Activated T-cell treated with anti-CD3 and anti-CD28 coated beads, Interleukin-2, amount 50 U/mL, for 72 hours (primary cell): Measurements from ENCODE around the gene CHPT1. TPM values are rescaled to one million over a fixed set of nuclear protein-coding genes. Genes with fewer than 3 reads are reported as not detected.

Source experiments
- ATAC-seq, 2 donors: fragments of 150-1000 bp; cut with Tn5 transposase; replicated peaks in 1 of 2; 2 replicates each; pipeline ENCODE4 v1.10.0; 2021; ENCODE audit warnings: moderate library complexity in 2 of 2, mild to moderate bottlenecking in 1 of 2
- DNase-seq, 2 donors: peaks; one replicate each; pipeline ENCODE4 v3.0.0; 2021 to 2022; ENCODE audit warnings: mixed read lengths in 1 of 2
- H3K27ac Mint-ChIP-seq: one replicate; pipeline ENCODE4 v1.8.0; 2022; ENCODE audit warnings: mild to moderate bottlenecking, moderate library complexity, mixed read lengths
- H3K27me3 Mint-ChIP-seq: one replicate; pipeline ENCODE4 v1.8.0; 2022; ENCODE audit warnings: low read depth, mixed read lengths
- H3K36me3 Mint-ChIP-seq, 2 donors: one replicate each; pipeline ENCODE4 v1.8.0; 2022; ENCODE audit warnings: mixed read lengths in 2 of 2, mild to moderate bottlenecking in 1 of 2; ENCODE audit not compliant: insufficient read depth in 2 of 2
- H3K4me1 Mint-ChIP-seq: one replicate; pipeline ENCODE4 v1.8.0; 2022; ENCODE audit warnings: low read depth, mixed read lengths
- H3K4me3 Mint-ChIP-seq, 2 donors: one replicate each; pipeline ENCODE4 v1.8.0; 2022; ENCODE audit warnings: mild to moderate bottlenecking in 2 of 2, mixed read lengths in 2 of 2, moderate library complexity in 2 of 2
- H3K9me3 Mint-ChIP-seq, 2 donors: one replicate each; pipeline ENCODE4 v1.8.0; 2022; ENCODE audit warnings: mixed read lengths in 2 of 2
- total RNA-seq, 2 donors: library from RNA; stranded (reverse); gene quantifications; one replicate each; pipeline ENCODE4 v1.2.3, GENCODE V29; 2022

CHPT1 gene
- total RNA-seq, 2 donors from 2014 or later: 20.2 to 24.6 TPM

DNA sequence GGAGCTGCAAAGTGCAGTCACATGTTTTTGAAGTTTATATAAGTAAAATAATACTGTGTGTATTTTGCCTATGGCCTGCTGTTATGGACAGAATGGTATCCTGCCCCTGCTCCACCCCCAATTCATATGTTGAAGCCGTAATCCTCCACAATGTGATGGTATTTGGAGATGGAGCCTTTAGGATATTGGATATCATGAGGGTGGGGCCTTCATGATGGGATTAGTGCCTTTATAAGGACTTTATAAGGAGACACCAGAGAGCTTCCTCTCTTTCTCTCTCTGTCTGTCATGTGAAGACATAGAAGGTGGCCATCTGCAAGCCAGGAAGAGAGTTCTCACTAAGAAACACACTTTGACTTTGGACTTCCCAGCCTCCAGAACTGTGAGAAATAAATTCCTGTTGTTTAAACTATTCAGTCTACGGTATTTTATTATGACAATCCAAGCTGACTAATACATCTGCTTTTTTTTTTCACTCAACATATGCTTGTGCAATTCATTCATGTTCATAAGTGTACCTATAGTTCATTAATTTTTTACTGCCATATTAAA lies 3.1 kb upstream of the CHPT1 start:
- no peaks in the 10 kb centered on the region for H3K9me3 Mint-ChIP-seq
- DNase-seq (no peak), ATAC-seq (no peak)
- H3K36me3 Mint-ChIP-seq: peaks cover 2 to 4% of the 10 kb centered on the region in 2 donors
- no peaks in the 10 kb centered on the region for H3K27me3 Mint-ChIP-seq
- H3K4me3 Mint-ChIP-seq: no peak overlapping the region
- H3K27ac Mint-ChIP-seq: no peak overlapping the region
- peaks cover 31% of the 10 kb centered on the region for H3K4me1 Mint-ChIP-seq

GRCh38 chr12:101694986-101695385 lies 2.5 kb upstream of the CHPT1 start:
- no peak overlapping the region for H3K4me3 Mint-ChIP-seq
- no peak for DNase-seq
- peaks cover 2 to 4% of the 10 kb centered on the region in 2 donors for H3K36me3 Mint-ChIP-seq
- peaks cover 37% of the 10 kb centered on the region for H3K4me1 Mint-ChIP-seq
- peak overlapping the region; percentile 36 for H3K27ac Mint-ChIP-seq
- no peaks in the 10 kb centered on the region for H3K9me3 Mint-ChIP-seq
- ATAC-seq: no peak
- no peaks in the 10 kb centered on the region for H3K27me3 Mint-ChIP-seq

GRCh38 chr12:101695706-101696105 lies 1.7 kb upstream of the CHPT1 start:
- Mint-ChIP-seq H3K36me3 (peaks cover 2 to 4% of the 10 kb centered on the region in 2 donors), H3K27me3 (no peaks in the 10 kb centered on the region), H3K4me1 (peaks cover 44% of the 10 kb centered on the region), H3K4me3 (peak overlapping the region in 1 of 2 donors; percentile 94), H3K27ac (no peak overlapping the region), H3K9me3 (no peaks in the 10 kb centered on the region)
- DNase-seq (no peak), ATAC-seq (peak in 1 of 2 donors; percentile 10)

DNA sequence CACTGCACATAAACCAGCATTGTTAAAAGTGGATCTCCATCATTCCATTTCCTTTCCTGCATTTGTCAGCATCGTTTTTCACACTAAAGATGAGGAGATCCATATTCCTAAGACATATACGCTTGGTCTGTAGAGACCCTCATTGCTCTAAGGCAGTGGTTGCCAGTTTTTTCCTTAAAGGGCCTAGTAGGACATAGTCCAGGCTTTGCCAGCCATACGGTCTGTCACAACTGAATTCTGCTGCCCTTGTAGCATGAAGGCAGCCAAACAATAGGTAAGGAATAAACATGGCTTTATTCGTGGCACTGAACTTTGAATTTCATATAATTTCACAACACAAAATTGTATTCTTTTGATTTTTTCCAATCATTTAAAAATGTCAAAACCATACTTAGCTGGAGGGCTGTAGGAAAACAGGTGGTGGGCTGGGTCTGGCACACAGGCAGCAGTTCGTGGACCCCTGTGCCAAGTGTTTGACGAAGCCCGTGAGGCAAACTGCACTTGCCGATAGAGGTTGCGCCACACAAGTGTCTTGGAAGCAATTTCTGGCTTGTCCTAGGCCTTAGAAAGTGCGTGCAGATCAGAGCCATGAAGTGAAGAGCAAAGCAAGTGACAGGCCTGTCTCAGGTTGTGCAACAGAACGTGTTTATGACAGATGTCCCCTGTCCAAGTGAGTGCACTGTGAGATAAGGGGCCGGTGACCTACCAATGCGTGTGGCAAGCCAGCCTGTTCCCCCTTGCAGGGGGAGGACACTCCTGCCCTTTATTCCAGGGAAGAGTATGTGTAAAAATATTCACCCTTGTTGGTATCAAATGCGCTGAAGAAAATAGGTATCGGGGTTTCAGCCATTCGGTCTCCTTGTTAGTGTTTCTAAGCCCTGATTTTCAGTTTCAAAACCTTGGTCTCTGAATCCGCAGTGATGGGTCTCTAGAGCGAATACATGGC lies 916 bp upstream of the CHPT1 start:
- peak overlapping the region; percentile 89 to 94 for H3K4me3 Mint-ChIP-seq
- H3K27ac Mint-ChIP-seq: peak overlapping the region; percentile 67
- ATAC-seq: no peak

DNA sequence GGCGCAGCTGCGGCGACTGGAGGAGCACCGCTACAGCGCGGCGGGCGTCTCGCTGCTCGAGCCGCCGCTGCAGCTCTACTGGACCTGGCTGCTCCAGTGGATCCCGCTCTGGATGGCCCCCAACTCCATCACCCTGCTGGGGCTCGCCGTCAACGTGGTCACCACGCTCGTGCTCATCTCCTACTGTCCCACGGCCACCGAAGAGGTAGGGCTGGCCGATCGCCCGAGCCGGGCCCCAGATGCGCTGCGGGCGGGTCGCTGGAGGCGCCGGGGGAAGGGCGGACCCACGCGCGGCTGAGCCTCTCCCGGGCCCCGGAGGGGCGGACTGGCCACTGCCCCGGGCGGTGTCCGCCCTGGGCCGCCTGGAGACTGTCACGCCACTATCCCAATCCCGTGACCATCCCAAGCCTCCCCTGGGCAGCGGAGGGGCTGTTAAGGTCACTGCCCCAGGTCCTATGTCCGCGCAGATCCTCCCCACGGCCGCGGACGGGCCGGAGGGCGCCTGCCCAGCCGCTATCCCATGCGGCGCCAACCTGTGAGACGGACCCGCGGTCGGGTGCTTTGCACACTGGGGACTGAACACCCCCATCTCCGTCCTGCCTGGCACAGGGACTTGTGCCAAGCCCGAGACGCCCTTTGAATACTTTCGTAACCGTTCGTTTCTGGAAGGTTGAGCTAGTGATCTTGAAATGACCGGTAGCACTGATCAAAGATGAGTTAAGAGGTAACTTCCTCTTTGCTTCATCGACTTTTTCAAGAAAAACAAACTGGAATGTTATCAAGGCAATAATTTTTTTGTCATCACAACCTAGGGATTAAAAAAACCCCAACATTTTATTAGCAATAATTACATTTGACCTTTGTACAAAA lies 725 bp downstream of the CHPT1 start:
- peak; percentile 25 to 46 for DNase-seq
- ATAC-seq: peak; percentile 31 to 56
- Mint-ChIP-seq H3K4me1 (peaks cover 60% of the 10 kb centered on the region), H3K36me3 (peaks cover 2 to 4% of the 10 kb centered on the region in 2 donors), H3K27ac (peak overlapping the region; percentile 84), H3K27me3 (no peaks in the 10 kb centered on the region), H3K9me3 (no peaks in the 10 kb centered on the region), H3K4me3 (peak overlapping the region; percentile 90 to 93)

More for the DNA sequence above, 916 bp upstream of the CHPT1 start:
- H3K27me3 Mint-ChIP-seq: no peaks in the 10 kb centered on the region
- H3K4me1 Mint-ChIP-seq: peaks cover 52% of the 10 kb centered on the region
- no peaks in the 10 kb centered on the region for H3K9me3 Mint-ChIP-seq
- peak in 1 of 2 donors; percentile 5 for DNase-seq
- peaks cover 2 to 4% of the 10 kb centered on the region in 2 donors for H3K36me3 Mint-ChIP-seq

DNA sequence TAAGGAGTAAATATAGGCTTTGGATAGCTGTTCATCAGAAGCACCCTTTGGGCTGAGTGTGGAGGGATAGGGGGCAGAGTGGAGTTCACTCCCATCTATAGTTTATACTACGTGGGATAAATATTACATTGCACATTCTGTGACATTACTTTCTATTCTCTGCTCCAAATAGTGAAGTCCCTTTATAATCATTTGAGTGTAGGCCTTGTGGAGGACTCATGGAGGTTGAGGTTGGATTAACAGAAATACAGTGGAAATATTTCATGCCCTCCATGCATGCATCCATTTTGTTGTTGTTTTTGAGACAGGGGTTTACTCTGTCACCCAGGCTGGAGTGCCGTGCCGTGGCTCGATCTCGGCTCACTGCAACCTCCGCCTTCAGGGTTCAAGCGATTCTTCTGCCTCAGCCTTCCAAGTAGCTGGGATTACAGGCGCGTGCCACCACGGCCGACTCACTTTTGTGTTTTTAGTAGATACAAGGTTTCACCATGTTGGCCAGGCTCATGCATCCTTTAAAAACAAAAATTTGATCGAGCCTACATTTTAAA lies 1.4 kb downstream of the CHPT1 start:
- DNase-seq (peak; percentile 12 to 51), ATAC-seq (no peak)
- H3K4me3 Mint-ChIP-seq: peak overlapping the region; percentile 90 to 93
- peak overlapping the region; percentile 84 for H3K27ac Mint-ChIP-seq
- peaks cover 60% of the 10 kb centered on the region for H3K4me1 Mint-ChIP-seq
- no peaks in the 10 kb centered on the region for H3K27me3 Mint-ChIP-seq
- H3K9me3 Mint-ChIP-seq: no peaks in the 10 kb centered on the region
- H3K36me3 Mint-ChIP-seq: peaks cover 2 to 4% of the 10 kb centered on the region in 2 donors

DNA sequence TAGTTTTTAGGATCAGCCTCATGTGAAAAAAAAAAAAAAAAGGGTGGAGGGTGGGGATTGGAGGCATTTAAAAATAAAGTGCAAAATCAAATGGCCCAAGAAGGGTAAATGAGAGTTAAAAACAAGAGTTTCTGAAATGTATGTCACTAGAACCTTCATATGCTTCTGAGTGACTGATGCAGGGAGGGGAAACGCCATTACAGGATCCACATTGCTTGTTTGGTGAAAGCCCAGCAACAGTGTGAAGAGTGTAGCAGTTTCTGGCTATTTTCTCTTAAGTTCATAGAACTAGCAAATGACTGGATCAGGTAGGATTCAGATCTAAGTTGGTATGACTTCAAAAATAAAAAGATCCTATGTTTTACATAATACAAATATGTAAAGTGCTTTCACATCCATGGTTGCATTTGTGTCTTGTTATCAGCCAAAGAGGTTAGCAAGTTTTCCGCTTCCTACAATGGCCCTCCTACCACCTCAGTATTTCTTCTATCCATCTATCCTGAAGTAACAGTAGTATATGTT lies 2.9 kb downstream of the CHPT1 start:
- H3K27me3 Mint-ChIP-seq: no peaks in the 10 kb centered on the region
- no peak for ATAC-seq
- H3K36me3 Mint-ChIP-seq: peaks cover 2 to 4% of the 10 kb centered on the region in 2 donors

DNA sequence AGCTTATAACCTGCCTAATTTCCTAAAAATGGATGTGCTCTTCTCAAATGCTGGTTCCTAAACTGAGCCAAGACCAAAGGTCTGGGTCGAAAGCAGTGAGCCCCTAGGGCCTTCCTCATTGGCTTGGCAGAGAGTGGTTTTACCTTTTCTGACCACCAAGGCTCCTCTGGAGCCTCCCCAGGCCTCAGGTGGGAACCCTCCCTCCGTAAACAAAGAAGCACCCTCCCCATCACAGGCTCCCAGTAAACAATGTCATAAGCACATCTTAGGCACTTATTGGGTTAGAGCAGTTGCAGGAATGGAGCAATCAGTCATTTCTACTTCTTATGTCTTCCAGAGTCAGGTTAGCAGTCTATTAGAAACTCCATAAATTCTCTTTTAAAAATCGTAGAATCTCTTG lies 6.0 kb downstream of the CHPT1 start:
- Mint-ChIP-seq H3K4me3 (no peak overlapping the region), H3K4me1 (peaks cover 38% of the 10 kb centered on the region)
- ATAC-seq: no peak

More for the DNA sequence above, 2.9 kb downstream of the CHPT1 start:
- Mint-ChIP-seq H3K27ac (peak overlapping the region; percentile 70), H3K9me3 (no peaks in the 10 kb centered on the region), H3K4me1 (peaks cover 56% of the 10 kb centered on the region), H3K4me3 (peak overlapping the region; percentile 41 to 90)
- DNase-seq: no peak

DNA sequence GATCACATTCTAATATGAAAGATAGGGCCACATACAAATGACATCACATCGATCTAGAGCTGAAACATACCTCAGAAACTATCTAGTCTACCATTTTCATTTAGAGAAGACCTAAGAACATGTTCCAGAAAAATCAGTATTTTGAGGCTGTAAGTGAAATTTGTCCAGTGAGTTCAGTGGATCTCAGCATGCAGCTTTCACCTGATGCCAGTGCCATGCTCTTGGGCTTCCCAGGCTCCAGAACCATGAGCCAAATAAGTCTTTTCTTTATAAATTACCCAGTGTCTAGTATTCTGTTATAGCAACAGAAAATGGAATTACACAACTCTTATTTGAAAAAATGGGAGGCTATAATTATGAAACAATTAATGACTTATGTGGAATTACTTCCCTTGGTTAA lies 9.0 kb downstream of the CHPT1 start:
- H3K36me3 Mint-ChIP-seq: no peaks in the 10 kb centered on the region
- DNase-seq (no peak), ATAC-seq (no peak)
- no peaks in the 10 kb centered on the region for H3K27me3 Mint-ChIP-seq
- H3K4me1 Mint-ChIP-seq: peaks cover 23% of the 10 kb centered on the region
- no peak overlapping the region for H3K27ac Mint-ChIP-seq
- no peaks in the 10 kb centered on the region for H3K9me3 Mint-ChIP-seq
- no peak overlapping the region for H3K4me3 Mint-ChIP-seq

More for the DNA sequence above, 6.0 kb downstream of the CHPT1 start:
- no peak for DNase-seq
- Mint-ChIP-seq H3K9me3 (no peaks in the 10 kb centered on the region), H3K27ac (no peak overlapping the region), H3K36me3 (peaks cover 0 to under 1% of the 10 kb centered on the region in 2 donors), H3K27me3 (no peaks in the 10 kb centered on the region)

- no peaks in the 10 kb centered on the region for H3K9me3 Mint-ChIP-seq
- ATAC-seq (no peak), DNase-seq (no peak)
- H3K36me3 Mint-ChIP-seq: no peaks in the 10 kb centered on the region
- no peak overlapping the region for H3K4me3 Mint-ChIP-seq
- no peak overlapping the region for H3K27ac Mint-ChIP-seq
- peaks cover 15% of the 10 kb centered on the region for H3K4me1 Mint-ChIP-seq
- H3K27me3 Mint-ChIP-seq: no peaks in the 10 kb centered on the region
Observed at GRCh38 chr12:101707131-101707782, 9.8 kb downstream of the CHPT1 start.

DNA sequence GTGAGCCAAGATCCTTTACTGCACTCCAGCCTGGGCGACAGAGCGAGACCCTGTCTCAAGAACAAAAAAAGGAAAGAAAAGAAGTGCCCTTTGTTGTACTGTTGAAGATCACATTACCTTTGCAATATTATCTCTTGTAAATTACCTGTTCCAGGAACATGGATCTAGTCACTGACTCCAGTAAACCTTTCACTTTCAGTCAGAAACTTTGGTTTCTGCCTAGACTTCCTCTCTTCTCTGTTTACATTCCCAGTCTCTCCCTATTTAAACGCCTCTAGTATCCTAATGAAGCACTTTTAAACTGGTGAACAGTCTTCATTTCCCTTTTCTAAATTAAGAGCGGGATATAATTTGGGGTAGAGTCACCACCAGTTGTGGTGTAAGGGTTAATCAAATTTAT lies 12.8 kb downstream of the CHPT1 start:
- Mint-ChIP-seq H3K4me1 (peaks cover 14% of the 10 kb centered on the region), H3K27me3 (no peaks in the 10 kb centered on the region), H3K27ac (no peak overlapping the region), H3K36me3 (no peaks in the 10 kb centered on the region), H3K9me3 (no peaks in the 10 kb centered on the region), H3K4me3 (no peak overlapping the region)
- DNase-seq (no peak), ATAC-seq (no peak)

DNA sequence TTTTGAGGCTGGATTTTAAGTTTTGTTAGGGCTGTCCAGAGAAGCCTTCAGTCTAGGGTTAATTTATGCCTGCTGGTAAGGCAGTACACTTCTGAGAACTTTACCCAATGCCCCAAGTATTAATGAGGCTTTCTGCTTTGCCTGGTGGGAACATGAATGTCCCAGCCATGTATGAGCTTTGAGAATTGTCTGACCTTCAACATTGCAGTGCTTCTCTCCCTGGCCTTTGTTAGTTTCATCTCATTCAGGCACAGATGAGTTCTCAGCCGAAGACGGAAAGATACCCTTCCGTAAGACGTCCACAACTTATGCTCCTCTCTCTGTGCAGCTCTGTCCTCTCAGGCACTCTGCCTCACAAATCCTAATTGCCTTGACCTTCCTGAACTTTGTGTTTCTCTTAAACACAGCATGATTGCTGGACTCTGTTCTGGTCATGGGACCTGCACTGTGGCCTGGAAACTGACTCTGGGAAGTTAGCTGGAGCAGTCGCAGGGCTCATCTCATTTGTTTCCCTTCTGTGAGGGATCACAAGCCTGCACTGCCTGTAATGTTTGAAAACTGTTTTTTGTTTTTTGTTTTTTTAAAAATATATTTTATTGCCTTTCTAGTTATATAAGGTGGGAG lies 15.7 kb downstream of the CHPT1 start:
- Mint-ChIP-seq H3K27ac (no peak overlapping the region), H3K4me3 (no peak overlapping the region), H3K36me3 (peaks cover 0 to 2% of the 10 kb centered on the region in 2 donors), H3K27me3 (no peaks in the 10 kb centered on the region), H3K9me3 (no peaks in the 10 kb centered on the region), H3K4me1 (peaks cover 14% of the 10 kb centered on the region)
- ATAC-seq (no peak), DNase-seq (no peak)
